ENCODE data around the gene PCNT. TPM values are rescaled to one million over a fixed set of nuclear protein-coding genes. Genes with fewer than 3 reads are reported as not detected.

Gene PCNT
- total RNA-seq, 2 experiments from 2014 or later, result 42.1 to 42.7 TPM

DNA sequence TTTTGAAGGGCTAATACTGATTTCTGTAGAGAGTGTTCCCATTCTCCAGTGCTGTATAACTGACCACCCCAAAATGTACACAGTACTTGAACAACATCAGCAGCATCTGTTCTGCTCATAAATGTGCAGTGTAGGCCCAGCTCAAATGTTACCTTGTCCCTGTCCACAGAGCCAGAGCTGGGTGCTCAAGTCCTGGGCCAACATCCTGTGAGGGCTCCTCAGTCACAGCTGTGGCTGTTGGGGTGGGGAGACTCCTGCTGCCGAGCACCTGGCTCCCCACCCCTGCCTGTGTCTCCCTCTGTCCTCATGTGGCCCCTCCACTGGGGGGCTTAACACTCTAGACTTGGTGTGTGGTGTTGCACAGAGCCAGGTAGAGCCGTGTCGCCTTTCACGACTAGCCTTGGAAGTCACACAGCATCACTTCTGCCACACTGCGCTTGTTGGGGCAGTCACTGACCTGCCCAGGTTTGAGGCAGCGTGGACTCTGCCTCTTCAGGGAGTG, 165.3 kb downstream of the PCNT start:
- intact Hi-C loops (cut with micrococcal nuclease), result no loop called here
- no peak overlapping the region for H3K27ac Mint-ChIP-seq
- peaks cover 32% of the 10 kb centered on the region for H3K36me3 Mint-ChIP-seq (ENCODE audit: low read depth)
- CTCF ChIA-PET, result no interaction called here
- H3K4me3 Mint-ChIP-seq, result no peak overlapping the region
- no peaks in the 10 kb centered on the region for H3K9me3 Mint-ChIP-seq
- H3K27me3 Mint-ChIP-seq (ENCODE audit: low read depth), result no peaks in the 10 kb centered on the region
- no peak for DNase-seq
- H3K4me1 Mint-ChIP-seq (ENCODE audit: low read depth), result no peaks in the 10 kb centered on the region

DNA sequence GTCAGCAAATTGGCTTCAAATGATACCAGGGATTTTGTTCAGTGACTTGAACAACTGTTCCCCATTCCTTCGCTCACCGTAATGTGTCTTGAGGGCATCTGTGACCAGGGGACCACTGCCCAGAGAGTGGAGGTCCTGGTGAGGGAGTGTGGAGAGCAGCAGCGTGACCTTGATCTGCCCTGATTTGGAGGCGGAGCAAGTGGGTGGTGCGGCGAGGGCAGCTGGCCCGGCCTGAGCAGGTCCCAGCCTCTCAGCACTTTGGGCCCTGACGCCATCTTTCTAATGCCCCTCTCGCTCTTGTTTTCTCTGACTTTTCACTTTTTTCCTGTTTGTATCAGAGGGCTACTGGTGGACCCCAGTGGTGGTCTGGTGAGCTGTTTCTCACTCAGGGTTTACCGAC, 165.8 kb downstream of the PCNT start:
- no peaks in the 10 kb centered on the region for H3K9me3 Mint-ChIP-seq
- H3K4me1 Mint-ChIP-seq (ENCODE audit: low read depth), result peaks cover 4% of the 10 kb centered on the region
- CTCF ChIA-PET, result no interaction called here
- no peak overlapping the region for H3K27ac Mint-ChIP-seq
- H3K36me3 Mint-ChIP-seq (ENCODE audit: low read depth), result peaks cover 33% of the 10 kb centered on the region
- no peak overlapping the region for H3K4me3 Mint-ChIP-seq
- no peak for DNase-seq
- intact Hi-C loops (cut with micrococcal nuclease), result no loop called here
- H3K27me3 Mint-ChIP-seq (ENCODE audit: low read depth), result no peaks in the 10 kb centered on the region

DNA sequence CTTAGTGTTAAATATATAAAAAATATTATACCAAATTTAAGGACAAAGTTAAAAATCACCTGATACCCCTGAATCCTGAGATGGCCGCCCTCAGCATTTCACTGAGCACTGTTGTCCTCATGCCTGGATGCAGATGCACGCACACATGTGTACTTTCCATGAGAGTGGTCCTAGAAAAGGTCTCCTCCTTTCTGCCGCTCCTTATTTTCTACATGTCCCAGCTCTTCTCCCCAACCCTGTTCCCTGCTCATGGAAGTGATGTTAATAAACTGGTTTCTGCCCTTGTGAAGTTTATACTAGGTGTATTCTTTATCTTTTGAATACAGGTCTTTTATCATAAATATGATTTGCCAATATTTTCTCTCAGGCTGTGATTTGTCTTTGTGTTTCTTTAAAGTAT, 167.6 kb downstream of the PCNT start:
- peaks cover 33% of the 10 kb centered on the region for H3K36me3 Mint-ChIP-seq (ENCODE audit: low read depth)
- CTCF ChIA-PET, result no interaction called here
- intact Hi-C loops (cut with micrococcal nuclease), result no loop called here
- H3K4me1 Mint-ChIP-seq (ENCODE audit: low read depth), result peaks cover 6% of the 10 kb centered on the region
- H3K4me3 Mint-ChIP-seq, result no peak overlapping the region
- no peaks in the 10 kb centered on the region for H3K27me3 Mint-ChIP-seq (ENCODE audit: low read depth)
- no peak overlapping the region for H3K27ac Mint-ChIP-seq
- DNase-seq, result no peak
- no peaks in the 10 kb centered on the region for H3K9me3 Mint-ChIP-seq

GRCh38 chr21:46492851-46493250, 168.9 kb downstream of the PCNT start:
- CTCF ChIA-PET, result no interaction called here
- H3K27ac Mint-ChIP-seq, result no peak overlapping the region
- no peak for DNase-seq
- peaks cover 6% of the 10 kb centered on the region for H3K4me1 Mint-ChIP-seq (ENCODE audit: low read depth)
- H3K9me3 Mint-ChIP-seq, result no peaks in the 10 kb centered on the region
- no peaks in the 10 kb centered on the region for H3K27me3 Mint-ChIP-seq (ENCODE audit: low read depth)
- H3K36me3 Mint-ChIP-seq (ENCODE audit: low read depth), result peaks cover 32% of the 10 kb centered on the region
- H3K4me3 Mint-ChIP-seq, result no peak overlapping the region
- intact Hi-C loops (cut with micrococcal nuclease), result no loop called here

GRCh38 chr21:46493828-46494227, 169.9 kb downstream of the PCNT start:
- Mint-ChIP-seq H3K27ac (no peak overlapping the region), H3K9me3 (no peaks in the 10 kb centered on the region), H3K4me3 (no peak overlapping the region), H3K27me3 (ENCODE audit: low read depth) (no peaks in the 10 kb centered on the region), H3K36me3 (ENCODE audit: low read depth) (peaks cover 35% of the 10 kb centered on the region), H3K4me1 (ENCODE audit: low read depth) (peaks cover 7% of the 10 kb centered on the region)
- intact Hi-C loops (cut with micrococcal nuclease), result no loop called here
- DNase-seq, result no peak
- CTCF ChIA-PET, result interaction anchor here (0.6 kb wide), 2 partner anchors 15 to 156 kb away, joined by 3 read pairs; no protein-coding TSS in a partner anchor

Other genes with a start within 250 kb of the PCNT start
- 1 to 10 TPM; 6.7 to 8.4 TPM for gene COL6A2, start 226.0 kb upstream of the PCNT start, total RNA-seq
- not detected for gene FTCD, start 168.6 kb upstream of the PCNT start, total RNA-seq
- gene SPATC1L, start 139.7 kb upstream of the PCNT start, total RNA-seq, result 1 to 10 TPM; 8.0 to 9.8 TPM
- 10 to 100 TPM in 1 of 2 experiments, 1 to 10 TPM in 1; 9.6 to 12.6 TPM for gene LSS, start 95.4 kb upstream of the PCNT start, total RNA-seq
- 10 to 100 TPM; 86.7 to 89.8 TPM for gene MCM3AP, start 38.5 kb upstream of the PCNT start, total RNA-seq
- 10 to 100 TPM in 1 of 2 experiments, 1 to 10 TPM in 1; 9.9 to 11.0 TPM for gene YBEY, start 37.8 kb upstream of the PCNT start, total RNA-seq
- gene C21orf58, start 286 bp upstream of the PCNT start, total RNA-seq, result 10 to 100 TPM; 23.9 to 24.2 TPM
- gene DIP2A, start 134.7 kb downstream of the PCNT start, total RNA-seq, result 10 to 100 TPM; 31.4 to 32.7 TPM

Measured in activated naive CD4-positive, alpha-beta T cell treated with anti-CD3 and anti-CD28 coated beads for 36 hours (primary cell).